SIG-M5 treated with dmso at 0.1 percent for 504 hours (cell line): ENCODE results near the gene RPS8.
"Not testable (repeated sequence)": the region's sequence is repeated elsewhere in the genome, so short reads cannot be mapped to it uniquely, and the experiment has no call there.

Experiments used
- DNase-seq: peaks from one replicate; lab custom pipeline; 2025; ENCODE audit not compliant: unreplicated experiment; lab: John Stamatoyannopoulos, UW

Gene RPS8

DNA sequence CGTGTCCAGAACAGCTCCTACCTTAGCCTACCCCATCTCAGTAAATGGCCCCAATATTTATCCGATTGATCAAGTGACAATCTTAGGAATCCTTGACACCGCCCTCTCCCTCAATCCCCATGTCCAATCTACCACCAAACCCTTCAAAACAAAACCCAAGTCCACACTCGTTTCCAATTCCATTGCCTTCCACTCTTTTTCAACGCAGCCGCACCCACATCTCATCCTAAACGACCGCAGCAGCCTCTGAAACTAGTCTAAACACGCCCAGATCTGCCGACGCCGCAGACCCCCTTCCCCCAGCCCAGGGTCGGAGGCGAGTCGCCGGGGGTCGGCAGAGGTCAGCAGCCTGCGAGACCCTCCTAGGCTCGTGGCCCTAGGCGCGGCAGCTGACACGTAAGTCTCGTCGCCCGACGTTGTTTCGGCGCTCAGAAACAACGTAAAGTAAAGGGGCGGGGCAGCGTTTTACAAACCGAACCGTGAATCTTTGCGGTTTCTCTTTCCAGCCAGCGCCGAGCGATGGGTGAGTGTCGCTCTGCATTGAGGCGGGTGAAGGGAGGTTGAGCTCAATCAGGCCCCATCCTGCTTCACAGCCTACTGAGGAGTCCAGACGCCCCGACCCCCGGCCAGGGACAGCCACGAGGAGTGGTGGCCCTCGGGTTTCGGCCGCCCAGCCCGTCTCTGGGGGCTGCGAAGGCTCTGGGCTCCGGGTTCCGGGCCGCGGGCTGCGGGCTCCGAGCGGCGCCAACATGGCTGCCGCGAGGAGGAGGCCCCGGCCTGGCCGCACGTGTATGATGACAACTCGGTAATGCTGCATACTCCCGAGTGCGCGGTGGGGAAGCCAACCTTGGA is at the start of gene RPS8:
Gene RPS8, plus strand, starts transcription at position 463 of the 852 bp plus-strand sequence. Its CDS starts 57 bp downstream, at position 520.
- DNase-seq: peak; percentile 91

DNA sequence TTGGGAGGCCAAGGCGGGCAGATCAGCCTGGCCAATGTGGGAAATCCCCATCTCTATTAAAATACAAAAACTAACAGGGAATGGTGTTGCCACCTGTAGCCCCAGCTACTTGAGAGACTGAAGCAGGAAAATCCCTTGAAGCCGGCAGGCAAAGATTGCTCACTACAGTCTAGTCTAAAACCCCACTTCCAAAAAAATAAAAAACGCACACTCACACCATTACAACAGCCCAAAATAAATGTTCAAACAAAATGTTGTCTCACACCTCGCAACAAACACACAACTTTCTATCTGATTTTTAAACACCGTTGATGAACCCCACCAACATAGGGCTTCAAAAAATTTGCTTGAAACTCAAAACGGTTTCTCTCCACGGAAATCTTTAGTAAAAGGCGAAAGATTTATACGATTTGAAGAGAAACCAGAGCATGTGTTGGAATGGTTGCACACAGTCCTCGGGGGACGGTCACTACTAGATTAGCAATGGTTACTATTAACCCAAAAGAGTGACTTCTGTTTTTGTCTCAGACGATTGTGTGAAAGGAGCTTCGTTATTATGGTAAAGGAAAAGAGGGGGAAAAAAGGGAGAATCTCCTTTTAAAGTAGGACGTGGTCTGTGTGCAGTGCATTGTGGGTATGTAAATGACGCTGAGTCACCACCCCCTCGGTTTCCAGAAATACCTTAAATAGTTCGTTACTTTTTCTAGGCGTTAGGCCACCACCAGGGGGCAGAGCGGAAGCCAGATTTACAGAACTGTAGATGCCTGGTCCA is 44.4 kb upstream of the RPS8 start, which contains the start of gene RNU5D-1:
Gene RNU5D-1, minus strand, starts transcription at position 430 of the 772 bp plus-strand sequence.
- DNase-seq: peak; percentile 94

DNA sequence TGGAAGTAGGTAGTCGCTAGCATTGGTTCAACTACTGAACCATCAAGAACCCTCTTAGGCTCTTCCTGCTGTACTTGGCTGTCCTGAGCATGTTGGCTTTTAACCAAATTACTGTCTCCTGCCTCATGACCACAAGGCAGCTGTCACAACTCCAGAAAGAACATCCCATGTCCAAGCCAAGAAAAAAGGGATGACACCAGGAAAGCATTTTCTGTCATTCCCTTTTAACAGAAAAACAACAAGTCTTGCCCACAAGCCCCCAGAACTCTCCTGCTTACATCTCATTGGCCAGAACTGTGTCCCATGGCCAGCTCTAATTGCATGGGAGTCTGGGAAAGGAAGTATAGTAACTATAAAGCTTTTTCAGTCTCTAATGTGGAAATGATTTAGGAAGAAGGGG is 42.0 kb upstream of the RPS8 start:
- no peak for DNase-seq

DNA sequence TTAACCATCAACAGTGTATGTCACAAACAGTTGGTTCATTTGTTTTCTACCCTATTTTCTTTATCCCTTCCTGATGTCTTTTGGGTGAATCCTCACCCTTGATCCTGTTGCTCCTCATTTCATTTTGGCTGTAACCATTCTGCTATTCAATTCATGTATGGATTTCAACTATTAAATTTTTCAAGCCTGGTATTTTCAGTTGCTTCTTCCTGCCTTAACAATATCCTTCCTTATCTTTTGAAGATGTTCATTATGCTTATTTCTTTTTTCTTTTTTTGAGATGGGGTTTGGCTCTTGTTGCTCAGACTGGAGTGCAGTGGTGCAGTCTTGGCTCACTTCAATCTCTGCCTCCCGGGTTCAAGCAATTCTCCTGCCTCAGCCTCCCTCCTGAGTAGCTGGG is 41.6 kb upstream of the RPS8 start:
- DNase-seq: no peak

DNA sequence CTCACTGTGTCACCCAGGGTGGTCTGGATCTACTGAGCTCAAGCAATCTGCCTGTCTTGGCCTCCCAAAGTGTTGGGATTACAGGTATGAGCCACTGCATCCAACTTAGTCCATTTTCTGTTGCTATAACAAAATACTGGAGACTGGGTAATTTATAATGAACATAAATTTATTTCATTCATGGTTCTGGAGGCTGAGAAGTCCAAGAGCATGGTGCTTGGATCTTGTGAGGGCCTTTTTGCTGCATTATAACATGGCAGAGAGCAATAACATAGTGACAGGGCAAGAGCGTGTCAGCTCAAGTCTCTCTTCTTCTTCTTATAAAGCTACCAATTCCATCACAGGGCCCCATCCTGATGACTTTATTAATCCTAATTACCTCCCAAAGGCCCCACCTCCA is 39.3 kb upstream of the RPS8 start:
- no peak for DNase-seq

DNA sequence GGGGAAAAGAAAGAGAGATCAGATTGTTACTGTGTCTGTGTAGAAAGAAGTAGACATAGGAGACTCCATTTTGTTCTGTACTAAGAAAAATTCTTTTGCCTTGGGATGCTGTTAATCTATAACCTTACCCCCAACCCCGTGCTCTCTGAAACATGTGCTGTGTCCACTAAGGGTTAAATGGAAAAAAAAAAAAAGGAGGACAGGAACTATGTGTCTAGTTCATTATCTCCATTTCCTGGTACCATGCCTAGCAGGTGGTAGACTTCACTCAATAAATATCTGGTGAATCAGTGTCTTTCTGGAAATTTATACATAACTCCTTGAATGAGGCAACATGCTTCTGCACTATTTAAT is 36.4 kb upstream of the RPS8 start:
- DNase-seq: not testable (repeated sequence)

DNA sequence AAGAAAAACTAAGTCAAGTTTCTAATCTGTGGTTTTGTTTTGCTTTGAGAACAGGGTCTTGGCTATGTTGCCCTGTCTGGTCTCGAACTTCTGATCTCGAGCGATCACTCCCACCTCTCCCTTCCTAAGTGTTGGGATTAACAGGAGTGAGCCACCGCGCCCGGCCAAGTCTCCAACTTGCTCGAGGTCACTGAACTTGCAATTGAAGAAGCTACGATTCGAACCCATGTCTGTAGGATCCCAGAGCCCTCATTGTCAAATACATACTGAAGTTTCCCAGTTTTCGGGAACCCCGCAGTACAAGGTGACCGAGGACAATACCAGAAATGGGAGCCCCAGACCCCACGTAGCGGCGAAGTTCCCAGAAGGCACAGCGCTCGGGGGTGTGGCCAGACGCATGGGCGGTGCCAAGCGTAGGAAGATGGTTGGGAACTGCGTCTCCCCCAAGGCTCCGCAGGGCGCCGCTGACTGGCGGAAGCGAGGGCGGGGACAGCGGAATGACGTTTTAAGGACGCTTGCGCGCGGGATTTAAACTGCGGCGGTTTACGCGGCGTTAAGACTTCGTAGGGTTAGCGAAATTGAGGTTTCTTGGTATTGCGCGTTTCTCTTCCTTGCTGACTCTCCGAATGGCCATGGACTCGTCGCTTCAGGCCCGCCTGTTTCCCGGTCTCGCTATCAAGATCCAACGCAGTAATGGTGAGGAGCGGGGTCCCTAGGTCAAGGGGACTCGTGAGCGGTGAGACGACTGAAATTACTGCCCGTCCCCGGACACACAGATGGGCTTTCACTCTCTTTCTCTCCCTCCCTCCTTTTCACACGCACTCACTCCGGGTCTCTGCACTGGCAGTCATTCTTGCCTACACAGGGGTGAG is 35.8 kb upstream of the RPS8 start, which contains the start of gene KIF2C:
Gene KIF2C, plus strand, starts transcription at position 531 of the 872 bp plus-strand sequence. Its CDS starts 96 bp downstream, at position 627.
- DNase-seq: peak; percentile 96

DNA sequence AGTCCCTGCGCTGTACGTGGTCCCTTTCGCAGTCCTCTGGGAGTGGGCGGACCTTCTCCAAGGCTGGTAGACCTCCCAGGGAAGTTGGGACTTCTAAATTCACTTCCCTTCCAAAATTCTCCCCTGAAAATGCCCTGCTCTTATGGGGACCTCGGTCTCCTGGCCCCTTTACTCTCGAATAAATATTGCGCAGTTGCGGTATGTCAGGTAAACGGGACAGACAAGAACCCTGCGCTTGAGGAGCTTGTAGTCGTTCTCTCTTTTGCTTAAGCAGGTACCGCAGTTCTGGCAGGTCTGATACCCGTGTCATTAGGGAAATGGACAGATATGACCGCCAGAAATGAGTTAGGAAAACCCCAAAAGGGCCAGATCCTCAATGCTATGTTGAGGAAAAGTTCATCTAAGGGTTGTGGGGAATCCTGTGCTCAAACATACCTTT is 35.1 kb upstream of the RPS8 start:
- peak; percentile 17 for DNase-seq

DNA sequence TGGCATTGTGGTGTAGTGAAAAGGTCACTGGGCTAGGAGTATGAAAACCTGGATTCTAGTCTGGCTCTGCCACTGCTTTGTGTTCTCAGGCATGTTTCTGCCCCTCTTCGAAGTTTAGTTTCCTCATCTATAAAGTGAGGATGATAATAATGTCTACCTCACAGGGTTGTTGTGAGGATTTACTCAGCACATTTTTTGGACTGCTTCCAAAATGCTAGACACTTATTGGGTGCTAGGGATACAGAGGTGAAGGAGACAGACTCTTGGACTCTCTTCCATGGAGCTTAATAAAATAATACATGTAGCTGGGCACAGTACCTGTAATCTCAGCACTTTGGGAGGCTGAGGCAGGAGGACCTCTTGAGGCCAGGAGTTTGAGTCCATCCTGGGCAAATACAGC is 32.1 kb upstream of the RPS8 start:
- DNase-seq: no peak

DNA sequence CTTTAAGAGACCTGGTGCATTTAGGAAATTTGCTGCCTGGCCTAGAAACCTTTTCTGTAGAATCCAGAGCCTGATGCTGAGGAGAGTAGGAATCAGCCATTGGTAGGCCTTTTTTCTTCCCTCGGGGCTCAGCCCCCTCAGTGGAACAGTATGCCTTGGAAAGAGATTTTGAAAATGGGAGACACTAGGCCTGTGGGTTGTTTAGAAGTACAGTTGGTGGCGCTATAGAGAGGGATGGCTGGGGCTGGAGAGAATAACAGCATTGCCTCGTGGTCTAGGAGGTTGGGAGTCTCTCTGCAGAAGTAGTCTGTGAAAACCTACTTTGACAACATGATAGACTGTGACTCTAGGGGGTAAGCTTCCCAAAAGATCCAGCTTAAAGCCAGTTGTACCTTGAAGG is 27.5 kb upstream of the RPS8 start:
- DNase-seq: no peak

DNA sequence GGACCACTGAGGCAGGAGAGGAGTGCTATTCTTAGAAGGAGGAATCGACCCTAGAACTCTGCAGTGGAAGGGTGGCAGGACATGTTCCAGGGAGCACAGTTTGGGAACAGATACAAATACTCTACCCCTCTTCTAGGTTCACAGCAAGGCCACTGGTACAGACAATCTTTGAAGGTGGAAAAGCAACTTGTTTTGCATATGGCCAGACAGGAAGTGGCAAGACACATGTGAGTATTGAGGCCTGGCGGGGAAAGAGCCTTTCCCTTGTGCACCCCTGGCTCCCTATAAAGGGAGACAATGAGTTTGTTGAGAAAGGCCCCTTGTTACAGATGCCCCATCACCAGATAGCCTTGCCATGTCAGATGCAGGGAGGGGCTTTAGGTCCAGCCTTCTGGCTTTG is 17.9 kb upstream of the RPS8 start:
- DNase-seq: no peak

DNA sequence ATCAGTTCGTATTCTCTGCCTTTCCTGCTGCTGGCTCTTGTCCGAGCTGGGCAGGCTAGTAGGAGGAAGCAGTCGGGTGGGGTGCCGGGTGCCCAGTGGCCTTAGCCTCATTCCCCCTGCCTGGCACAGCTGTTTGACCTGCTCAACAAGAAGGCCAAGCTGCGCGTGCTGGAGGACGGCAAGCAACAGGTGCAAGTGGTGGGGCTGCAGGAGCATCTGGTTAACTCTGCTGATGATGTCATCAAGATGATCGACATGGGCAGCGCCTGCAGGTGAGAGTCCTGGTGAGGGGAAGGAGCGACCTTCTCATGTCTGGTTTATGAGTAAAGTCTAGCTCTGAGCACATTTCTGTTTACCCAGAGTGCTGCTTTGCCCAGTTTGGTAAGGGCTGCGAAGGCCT is 16.3 kb upstream of the RPS8 start:
- DNase-seq: no peak

DNA sequence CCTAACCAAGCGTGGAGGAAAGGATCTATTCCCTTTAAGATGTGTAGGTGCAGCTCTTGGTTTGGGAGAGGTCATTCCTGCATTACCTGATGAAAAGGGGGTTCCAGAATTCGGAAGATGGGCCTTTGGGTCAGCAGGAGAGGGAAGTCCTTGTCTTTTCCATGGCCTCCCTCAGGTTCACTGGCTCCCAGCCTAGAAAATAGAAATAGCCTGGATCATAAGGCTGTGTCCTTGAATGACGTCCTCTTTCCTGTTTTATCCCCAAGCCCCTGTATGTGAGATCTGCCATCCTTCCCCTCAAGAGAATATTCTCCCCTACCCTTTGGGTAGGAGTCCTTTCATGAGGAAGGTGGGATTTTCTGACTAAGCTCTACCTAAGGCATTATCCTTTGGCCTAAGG is 14.5 kb upstream of the RPS8 start:
- no peak for DNase-seq

DNA sequence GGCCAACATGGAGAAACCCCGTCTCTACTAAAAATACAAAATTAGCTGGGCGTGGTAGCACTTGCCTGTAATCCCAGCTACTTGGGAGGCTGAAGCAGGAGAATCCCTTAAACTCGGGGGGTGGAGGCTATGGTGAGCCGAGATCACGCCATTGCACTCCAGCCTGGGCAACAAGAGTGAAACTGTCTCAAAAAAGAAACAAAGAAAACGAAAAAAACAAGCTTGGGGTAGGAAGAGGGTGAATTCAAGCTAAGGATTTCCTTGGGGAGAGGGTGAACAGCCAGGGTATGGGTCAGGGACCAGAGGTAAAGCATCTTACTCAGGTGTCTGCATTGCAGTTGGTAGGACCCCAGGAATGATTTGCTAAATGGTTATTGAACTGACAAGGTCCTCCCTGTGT is 8.9 kb upstream of the RPS8 start:
- not testable (repeated sequence) for DNase-seq

DNA sequence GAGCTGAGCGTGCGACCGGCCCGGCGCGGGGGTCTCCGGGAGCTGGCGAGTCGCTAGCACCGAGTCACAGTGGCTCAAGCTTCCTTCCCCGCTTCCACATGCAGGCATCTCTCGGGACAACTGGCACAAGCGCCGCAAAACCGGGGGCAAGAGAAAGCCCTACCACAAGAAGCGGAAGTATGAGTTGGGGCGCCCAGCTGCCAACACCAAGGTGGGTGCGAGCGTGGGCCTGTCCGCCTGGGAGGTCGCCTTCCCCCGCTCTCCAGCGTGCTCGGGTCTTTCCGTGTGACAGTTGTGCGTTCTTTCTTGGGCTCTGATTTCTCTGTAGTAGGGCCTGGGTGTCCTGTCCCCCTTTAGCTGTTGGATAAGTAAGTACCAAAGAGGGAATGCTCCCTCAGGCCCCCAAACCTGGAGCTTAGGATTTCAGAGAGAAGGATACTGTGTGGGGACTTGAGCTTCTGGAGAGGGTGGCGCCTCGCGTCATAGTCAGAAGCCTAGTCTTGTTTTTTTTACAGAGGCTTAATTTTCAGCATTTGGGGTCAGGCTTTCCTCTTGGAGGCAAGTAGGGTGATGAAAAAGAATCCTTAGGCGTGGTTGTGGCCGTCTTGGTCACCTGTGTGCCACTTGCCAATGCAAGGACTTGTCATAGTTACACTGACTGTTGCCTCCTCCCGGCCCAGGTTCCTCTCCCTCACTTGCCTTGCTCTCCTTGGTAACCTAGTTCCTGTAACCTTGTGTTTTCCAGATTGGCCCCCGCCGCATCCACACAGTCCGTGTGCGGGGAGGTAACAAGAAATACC is 790 bp downstream of the RPS8 start:
- DNase-seq: peak; percentile 26

DNA sequence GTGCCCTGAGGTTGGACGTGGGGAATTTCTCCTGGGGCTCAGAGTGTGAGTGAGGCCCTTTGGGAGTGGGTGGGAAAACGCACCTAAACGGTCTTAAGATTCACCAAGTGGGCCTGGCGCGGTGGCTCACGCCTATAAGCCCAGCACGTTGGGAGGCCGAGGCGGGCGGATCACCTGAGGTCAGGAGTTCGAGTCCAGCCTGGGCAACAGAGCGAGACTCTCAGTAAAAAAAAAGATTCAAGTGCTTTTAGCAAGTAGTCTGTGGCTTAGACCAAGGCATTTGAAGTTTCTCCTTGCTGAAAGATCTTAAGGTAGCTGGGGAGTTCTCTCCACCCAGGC is 1.4 kb downstream of the RPS8 start:
- no peak for DNase-seq

DNA sequence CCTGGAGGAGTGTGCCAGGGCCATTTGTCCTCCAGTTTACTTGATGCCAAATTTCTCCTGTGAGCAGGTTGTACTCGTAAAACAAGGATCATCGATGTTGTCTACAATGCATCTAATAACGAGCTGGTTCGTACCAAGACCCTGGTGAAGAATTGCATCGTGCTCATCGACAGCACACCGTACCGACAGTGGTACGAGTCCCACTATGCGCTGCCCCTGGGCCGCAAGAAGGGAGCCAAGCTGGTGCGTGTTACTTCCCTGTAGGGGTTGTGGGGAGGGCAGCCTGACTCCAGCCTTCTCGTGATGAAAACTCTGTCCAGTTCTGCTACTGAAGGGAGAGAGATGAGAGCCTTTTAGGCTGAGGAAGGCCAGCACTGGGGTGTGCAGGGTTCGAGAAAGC is 2.2 kb downstream of the RPS8 start:
- no peak for DNase-seq

DNA sequence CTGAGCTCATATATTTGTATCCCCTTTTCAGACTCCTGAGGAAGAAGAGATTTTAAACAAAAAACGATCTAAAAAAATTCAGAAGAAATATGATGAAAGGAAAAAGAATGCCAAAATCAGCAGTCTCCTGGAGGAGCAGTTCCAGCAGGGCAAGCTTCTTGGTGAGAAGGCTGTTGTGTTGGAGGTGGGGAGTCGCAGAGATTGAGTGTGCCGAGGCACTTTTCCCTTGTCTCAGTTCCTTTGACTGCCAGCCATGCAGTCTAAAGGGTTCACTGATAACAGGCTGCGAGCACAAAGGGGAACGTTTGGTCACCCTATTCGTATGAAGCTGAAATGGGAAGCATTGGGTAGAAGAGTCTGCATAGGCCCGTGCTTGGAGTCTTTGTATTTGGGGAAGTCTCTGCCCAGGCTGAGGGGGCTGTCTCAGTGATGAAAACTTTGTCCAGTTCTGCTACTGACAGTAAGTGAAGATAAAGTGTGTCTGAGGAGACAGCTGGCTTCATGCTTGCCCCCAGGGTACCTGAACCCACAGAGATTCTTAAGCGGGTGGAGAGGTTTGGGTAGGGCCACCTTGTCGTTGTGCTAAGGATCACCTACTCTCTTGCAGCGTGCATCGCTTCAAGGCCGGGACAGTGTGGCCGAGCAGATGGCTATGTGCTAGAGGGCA is 2.8 kb downstream of the RPS8 start:
- DNase-seq: peak; percentile 57

DNA sequence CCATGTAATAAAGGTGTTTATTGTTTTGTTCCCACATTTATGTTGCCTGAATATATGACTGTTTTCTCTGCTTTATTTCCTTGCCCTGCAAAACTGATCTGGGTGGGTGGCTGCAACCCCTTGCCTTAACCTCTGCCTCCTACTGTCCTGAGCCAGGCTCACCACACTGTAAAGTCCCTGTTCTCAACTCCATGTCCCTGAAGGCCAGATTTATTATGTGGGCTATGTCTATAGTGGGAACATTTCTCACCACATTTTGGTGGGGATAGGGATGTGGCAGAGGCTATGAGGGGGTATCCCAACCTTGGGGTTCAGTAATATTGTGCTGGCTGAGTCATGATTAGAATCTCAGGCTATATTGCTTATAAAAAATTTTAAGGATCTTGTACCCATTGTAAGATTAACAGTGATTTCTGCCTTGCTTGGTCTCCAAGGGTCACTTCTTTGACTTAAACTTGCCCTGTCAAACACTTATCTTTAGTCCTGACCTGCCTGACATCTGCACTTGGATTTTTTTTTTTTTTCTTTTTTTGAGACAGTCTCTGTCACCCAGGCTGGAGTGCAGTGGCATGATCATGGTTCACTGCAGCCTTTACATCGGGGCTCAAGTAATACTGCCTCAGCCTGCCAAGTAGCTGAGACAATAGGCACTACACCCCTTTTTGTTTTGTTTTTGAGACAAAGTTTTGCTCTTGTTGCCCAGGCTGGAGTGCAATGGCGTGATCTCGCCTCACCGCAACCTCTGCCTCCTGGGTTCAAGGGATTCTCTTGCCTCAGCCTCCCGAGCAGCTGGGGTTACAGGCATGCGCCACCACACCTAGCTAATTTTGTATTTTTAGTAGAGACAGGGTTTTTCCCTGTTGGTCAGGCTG is 3.6 kb downstream of the RPS8 start:
- no peak for DNase-seq
